ENCODE results near the gene MACROD1.
A peak's percentile ranks its signal among the peaks of the same experiment; 100 is the strongest.
"Not testable (repeated sequence)": the region's sequence is repeated elsewhere in the genome, so short reads cannot be mapped to it uniquely, and the experiment has no call there.

The MACROD1 gene

GRCh38 chr11:63974259-63975143 lies 191.4 kb downstream of the MACROD1 start, which contains the start of gene COX8A:
Gene COX8A, plus strand, starts transcription at chr11:63974620. Its CDS starts 61 bp downstream, at chr11:63974681.
- H3K9ac ChIP-seq (ENCODE audit: low read depth, low read length), result peak within 1 kb of the TSS; percentile 97
- H3K9me3 ChIP-seq (ENCODE audit: insufficient read depth, low read depth, low read length), result no peaks in the 10 kb centered on the region
- H3K4me1 ChIP-seq (ENCODE audit: insufficient read depth, low read length), result peaks cover 18% of the 10 kb centered on the region
- H3K4me3 ChIP-seq (ENCODE audit: low read length), result peak within 1 kb of the TSS; percentile 97
- peaks cover 7% of the 10 kb centered on the region for H3K36me3 ChIP-seq (ENCODE audit: insufficient read depth, low read depth, low read length)
- H3K27ac ChIP-seq (ENCODE audit: low read length), result peak within 1 kb of the TSS; percentile 98
- peaks cover 15% of the 10 kb centered on the region for H3K27me3 ChIP-seq (ENCODE audit: insufficient read depth, low read length)

- Histone ChIP-seq H3K27me3 (ENCODE audit: insufficient read depth, low read length) (peaks cover 21% of the 10 kb centered on the region), H3K4me1 (ENCODE audit: insufficient read depth, low read length) (peaks cover 14% of the 10 kb centered on the region), H3K4me3 (ENCODE audit: low read length) (peak overlapping the region; percentile 42; the same call in 1 of the 2 replicates), H3K9ac (ENCODE audit: low read depth, low read length) (peak overlapping the region; percentile 42; the same call in 1 of the 2 replicates)
- H3K9me3 ChIP-seq (ENCODE audit: insufficient read depth, low read depth, low read length); H3K27ac ChIP-seq (ENCODE audit: low read length); H3K36me3 ChIP-seq (ENCODE audit: insufficient read depth, low read depth, low read length): not testable (repeated sequence)
These were observed 192.0 kb downstream of the MACROD1 start for GRCh38 chr11:63973912-63974258.

- H3K9ac ChIP-seq (ENCODE audit: low read depth, low read length), result no peak overlapping the region
- no peaks in the 10 kb centered on the region for H3K9me3 ChIP-seq (ENCODE audit: insufficient read depth, low read depth, low read length)
- H3K4me3 ChIP-seq (ENCODE audit: low read length), result no peak overlapping the region
- H3K27me3 ChIP-seq (ENCODE audit: insufficient read depth, low read length), result peaks cover 31% of the 10 kb centered on the region
- no peak overlapping the region for H3K27ac ChIP-seq (ENCODE audit: low read length)
- H3K4me1 ChIP-seq (ENCODE audit: insufficient read depth, low read length), result peaks cover 2% of the 10 kb centered on the region; the same call in 1 of the 2 replicates
- H3K36me3 ChIP-seq (ENCODE audit: insufficient read depth, low read depth, low read length), result no peaks in the 10 kb centered on the region; the same call in 1 of the 2 replicates
These were observed 195.0 kb downstream of the MACROD1 start for GRCh38 chr11:63970902-63971301.

GRCh38 chr11:63969461-63969860 lies 196.5 kb downstream of the MACROD1 start:
- H3K9ac ChIP-seq (ENCODE audit: low read depth, low read length), result no peak overlapping the region
- H3K4me3 ChIP-seq (ENCODE audit: low read length), result no peak overlapping the region
- no peaks in the 10 kb centered on the region for H3K9me3 ChIP-seq (ENCODE audit: insufficient read depth, low read depth, low read length)
- no peaks in the 10 kb centered on the region for H3K4me1 ChIP-seq (ENCODE audit: insufficient read depth, low read length)
- no peaks in the 10 kb centered on the region for H3K36me3 ChIP-seq (ENCODE audit: insufficient read depth, low read depth, low read length)
- H3K27ac ChIP-seq (ENCODE audit: low read length), result no peak overlapping the region
- peaks cover 41% of the 10 kb centered on the region for H3K27me3 ChIP-seq (ENCODE audit: insufficient read depth, low read length)

- Histone ChIP-seq H3K27ac (ENCODE audit: low read length) (no peak overlapping the region), H3K9me3 (ENCODE audit: insufficient read depth, low read depth, low read length) (no peaks in the 10 kb centered on the region), H3K4me3 (ENCODE audit: low read length) (no peak overlapping the region), H3K36me3 (ENCODE audit: insufficient read depth, low read depth, low read length) (no peaks in the 10 kb centered on the region), H3K27me3 (ENCODE audit: insufficient read depth, low read length) (peaks cover 37% of the 10 kb centered on the region), H3K9ac (ENCODE audit: low read depth, low read length) (no peak overlapping the region), H3K4me1 (ENCODE audit: insufficient read depth, low read length) (0 out of 2 replicates have a peak, but pooled peaks cover 1% of the 10 kb centered on the region)
These were observed 199.5 kb downstream of the MACROD1 start for GRCh38 chr11:63966444-63966843.

GRCh38 chr11:63963895-63964294 lies 202.0 kb downstream of the MACROD1 start:
- H3K9ac ChIP-seq (ENCODE audit: low read depth, low read length); H3K4me3 ChIP-seq (ENCODE audit: low read length); H3K4me1 ChIP-seq (ENCODE audit: insufficient read depth, low read length); H3K36me3 ChIP-seq (ENCODE audit: insufficient read depth, low read depth, low read length); H3K9me3 ChIP-seq (ENCODE audit: insufficient read depth, low read depth, low read length); H3K27ac ChIP-seq (ENCODE audit: low read length): not testable (repeated sequence)
- peaks cover 20% of the 10 kb centered on the region; the same call in 1 of the 2 replicates for H3K27me3 ChIP-seq (ENCODE audit: insufficient read depth, low read length)

- H3K4me1 ChIP-seq (ENCODE audit: insufficient read depth, low read length), result 0 out of 2 replicates have a peak, but pooled peaks cover 3% of the 10 kb centered on the region
- H3K4me3 ChIP-seq (ENCODE audit: low read length), result no peak overlapping the region
- no peak overlapping the region for H3K27ac ChIP-seq (ENCODE audit: low read length)
- no peak overlapping the region for H3K9ac ChIP-seq (ENCODE audit: low read depth, low read length)
- no peaks in the 10 kb centered on the region for H3K9me3 ChIP-seq (ENCODE audit: insufficient read depth, low read depth, low read length)
- H3K27me3 ChIP-seq (ENCODE audit: insufficient read depth, low read length), result peaks cover 10% of the 10 kb centered on the region; the same call in 1 of the 2 replicates
- peaks cover 4% of the 10 kb centered on the region; the same call in 1 of the 2 replicates for H3K36me3 ChIP-seq (ENCODE audit: insufficient read depth, low read depth, low read length)
These were observed 204.1 kb downstream of the MACROD1 start for GRCh38 chr11:63961608-63962412.

GRCh38 chr11:63958008-63958407 lies 207.9 kb downstream of the MACROD1 start:
- Histone ChIP-seq H3K9me3 (ENCODE audit: insufficient read depth, low read depth, low read length) (no peaks in the 10 kb centered on the region), H3K27ac (ENCODE audit: low read length) (no peak overlapping the region), H3K9ac (ENCODE audit: low read depth, low read length) (no peak overlapping the region), H3K4me1 (ENCODE audit: insufficient read depth, low read length) (0 out of 2 replicates have a peak, but pooled peaks cover 3% of the 10 kb centered on the region), H3K36me3 (ENCODE audit: insufficient read depth, low read depth, low read length) (peaks cover 40% of the 10 kb centered on the region), H3K4me3 (ENCODE audit: low read length) (no peak overlapping the region), H3K27me3 (ENCODE audit: insufficient read depth, low read length) (no peaks in the 10 kb centered on the region)

GRCh38 chr11:63952570-63952969 lies 213.3 kb downstream of the MACROD1 start:
- Histone ChIP-seq H3K27me3 (ENCODE audit: insufficient read depth, low read length) (no peaks in the 10 kb centered on the region), H3K4me3 (ENCODE audit: low read length) (no peak overlapping the region), H3K36me3 (ENCODE audit: insufficient read depth, low read depth, low read length) (peaks cover 78% of the 10 kb centered on the region), H3K9ac (ENCODE audit: low read depth, low read length) (no peak overlapping the region), H3K4me1 (ENCODE audit: insufficient read depth, low read length) (no peaks in the 10 kb centered on the region), H3K27ac (ENCODE audit: low read length) (no peak overlapping the region), H3K9me3 (ENCODE audit: insufficient read depth, low read depth, low read length) (no peaks in the 10 kb centered on the region)

- no peaks in the 10 kb centered on the region for H3K27me3 ChIP-seq (ENCODE audit: insufficient read depth, low read length)
- no peak overlapping the region for H3K9ac ChIP-seq (ENCODE audit: low read depth, low read length)
- no peaks in the 10 kb centered on the region for H3K9me3 ChIP-seq (ENCODE audit: insufficient read depth, low read depth, low read length)
- H3K4me1 ChIP-seq (ENCODE audit: insufficient read depth, low read length), result no peaks in the 10 kb centered on the region
- H3K36me3 ChIP-seq (ENCODE audit: insufficient read depth, low read depth, low read length), result peaks cover 81% of the 10 kb centered on the region
- H3K27ac ChIP-seq (ENCODE audit: low read length), result no peak overlapping the region
- no peak overlapping the region for H3K4me3 ChIP-seq (ENCODE audit: low read length)
These were observed 214.0 kb downstream of the MACROD1 start for GRCh38 chr11:63951779-63952536.

Measured in iPS-20b (cell line).